Fibroblast of skin of abdomen (primary cell): ENCODE data around the gene GMDS.

Source experiments
- DNase-seq: peaks from one replicate; pipeline ENCODE4 v3.0.0-alpha.2; 2013

The GMDS gene

GRCh38 chr6:1609648-1610496, 635.5 kb downstream of the GMDS start, which contains the start of gene FOXC1:
FOXC1 (plus strand) TSS chr6:1609915; CDS start chr6:1610446, 531 bp downstream.
- DNase-seq: peak; percentile 85

DNA sequence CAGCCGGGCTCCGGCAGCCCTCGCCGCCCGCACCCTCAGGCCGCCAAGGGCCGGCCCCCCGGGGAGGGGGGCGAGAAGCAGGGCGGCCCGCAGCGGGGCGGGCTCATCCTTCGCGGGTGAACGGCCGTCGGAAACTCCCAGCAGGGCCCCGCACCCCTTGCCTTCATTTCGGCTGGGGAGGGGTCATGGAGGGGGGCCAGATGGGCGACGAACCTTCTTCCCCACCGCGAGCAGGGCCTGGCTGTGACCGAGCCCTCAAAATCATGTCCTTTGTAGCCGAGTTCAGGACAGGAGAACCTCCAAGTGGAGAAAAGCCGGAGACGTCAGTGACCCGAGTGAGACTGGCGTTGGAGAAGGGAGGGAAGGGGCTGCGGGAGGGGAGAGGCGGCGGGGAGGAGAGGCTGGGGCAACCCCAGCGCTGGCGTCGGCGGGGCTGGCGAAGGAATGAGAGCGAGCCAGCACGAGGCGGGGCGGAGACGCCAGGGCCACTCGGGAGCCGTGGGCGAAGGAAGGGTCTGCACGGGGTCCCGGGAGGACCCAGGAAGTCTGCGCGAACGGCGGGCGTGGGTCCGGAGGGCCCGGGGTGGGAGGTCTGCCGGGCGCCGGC, 636.3 kb downstream of the GMDS start:
- no peak for DNase-seq

DNA sequence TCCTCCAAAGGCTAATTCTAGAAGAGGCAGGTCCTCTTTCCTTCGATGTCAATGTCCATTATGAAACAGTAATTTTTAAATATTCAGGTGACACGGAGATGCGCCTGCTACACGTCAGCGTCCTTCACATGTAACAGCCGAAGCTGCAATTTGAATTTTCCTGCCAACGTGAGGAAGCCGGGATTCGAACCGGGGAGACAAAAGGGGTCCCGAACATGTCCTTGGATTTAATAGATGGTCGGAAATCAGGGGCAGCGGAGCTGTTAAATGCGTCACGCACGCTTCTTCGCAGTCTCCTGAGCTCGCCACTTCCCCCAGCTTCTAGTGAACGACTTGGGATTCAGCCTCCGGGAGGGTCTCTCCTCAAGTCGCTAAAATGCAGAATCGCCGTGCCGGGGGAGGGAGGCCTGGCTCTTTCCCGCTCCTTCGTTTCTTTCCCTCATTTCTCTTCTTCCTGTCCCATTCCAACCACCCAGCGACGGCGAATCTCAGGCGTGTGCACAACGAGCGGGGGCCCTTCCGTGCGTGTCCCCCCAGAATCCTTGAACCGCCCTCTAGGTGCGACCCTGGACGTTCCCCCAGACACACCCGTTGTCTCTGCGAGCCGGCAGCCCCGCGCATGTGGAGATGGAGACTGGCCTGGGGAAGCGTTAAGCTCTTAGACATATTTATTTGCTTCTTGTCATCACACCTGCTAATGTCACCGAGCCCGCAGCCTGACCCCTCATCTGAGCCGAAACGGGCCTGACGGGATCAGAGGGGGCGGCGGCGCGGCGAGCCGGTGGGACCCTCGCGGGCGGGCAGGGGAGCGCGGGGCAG, 637.0 kb downstream of the GMDS start:
- DNase-seq: no peak

DNA sequence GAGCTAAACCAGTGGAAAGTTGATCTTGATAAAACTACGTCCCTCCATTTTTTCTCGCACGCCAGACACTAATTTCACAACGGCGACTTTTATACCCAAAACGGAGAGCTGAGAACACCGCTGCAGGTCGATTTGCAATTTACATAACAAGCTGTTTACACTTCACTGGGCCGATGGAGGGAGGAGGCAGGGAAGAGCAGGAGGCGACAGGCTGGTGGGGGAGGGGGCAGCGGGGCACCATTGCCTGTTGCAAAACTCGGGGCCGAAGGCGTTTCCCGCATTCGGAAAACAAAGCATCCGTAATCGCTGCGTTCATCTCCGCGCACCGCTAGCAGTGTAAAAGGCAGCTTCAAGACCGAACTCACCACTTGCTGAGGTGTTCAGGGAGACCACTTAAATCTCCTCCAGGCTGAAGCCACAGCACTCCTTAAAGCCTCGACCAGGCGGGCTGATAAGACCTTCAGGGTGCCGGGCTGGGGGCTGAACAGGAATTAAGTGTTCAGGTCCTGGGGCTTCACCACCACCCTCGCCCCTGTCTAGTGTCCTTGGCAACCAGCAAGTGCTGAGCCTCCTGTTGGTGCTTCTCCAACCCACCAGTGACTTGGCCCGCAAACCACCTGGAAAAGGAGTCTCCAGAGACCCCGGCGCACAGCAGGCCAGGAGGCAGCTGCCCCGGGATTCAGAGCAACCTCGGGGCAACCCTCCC, 637.7 kb downstream of the GMDS start:
- no peak for DNase-seq

DNA sequence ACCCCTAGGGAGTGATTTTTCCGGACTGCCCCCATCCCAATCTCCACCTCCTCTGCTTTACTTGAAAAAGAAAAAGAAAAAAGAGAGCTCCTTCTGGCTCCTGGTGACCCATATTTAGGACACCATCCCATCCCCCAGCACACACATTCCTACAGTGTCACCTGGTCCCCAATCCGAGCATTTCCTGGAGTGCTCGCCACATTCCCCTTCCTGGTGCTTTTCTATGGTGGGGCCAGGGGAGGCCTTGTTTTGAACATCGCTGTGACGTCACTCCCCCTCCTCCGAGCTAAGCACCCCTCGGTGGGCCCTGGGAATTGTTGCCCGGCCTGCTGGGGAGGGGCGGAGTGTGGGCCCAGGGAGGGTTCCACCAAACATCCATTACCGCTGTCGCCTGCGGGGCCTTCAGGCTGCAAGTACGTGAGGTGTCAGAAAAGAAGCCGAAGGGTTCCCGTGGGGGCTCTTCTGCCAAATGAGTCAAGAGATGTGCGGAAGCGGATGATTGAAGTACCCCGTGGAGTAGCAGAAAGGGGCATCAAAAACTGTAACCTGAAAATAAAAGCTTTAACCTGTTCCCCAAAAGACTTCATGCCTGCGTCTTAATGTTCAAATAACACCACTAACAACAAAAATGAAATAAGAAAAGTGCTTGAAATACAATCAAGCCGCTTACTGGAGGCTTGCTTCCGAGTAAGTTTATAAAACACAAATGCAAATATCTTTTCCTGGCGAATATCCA, 638.5 kb downstream of the GMDS start:
- no peak for DNase-seq

DNA sequence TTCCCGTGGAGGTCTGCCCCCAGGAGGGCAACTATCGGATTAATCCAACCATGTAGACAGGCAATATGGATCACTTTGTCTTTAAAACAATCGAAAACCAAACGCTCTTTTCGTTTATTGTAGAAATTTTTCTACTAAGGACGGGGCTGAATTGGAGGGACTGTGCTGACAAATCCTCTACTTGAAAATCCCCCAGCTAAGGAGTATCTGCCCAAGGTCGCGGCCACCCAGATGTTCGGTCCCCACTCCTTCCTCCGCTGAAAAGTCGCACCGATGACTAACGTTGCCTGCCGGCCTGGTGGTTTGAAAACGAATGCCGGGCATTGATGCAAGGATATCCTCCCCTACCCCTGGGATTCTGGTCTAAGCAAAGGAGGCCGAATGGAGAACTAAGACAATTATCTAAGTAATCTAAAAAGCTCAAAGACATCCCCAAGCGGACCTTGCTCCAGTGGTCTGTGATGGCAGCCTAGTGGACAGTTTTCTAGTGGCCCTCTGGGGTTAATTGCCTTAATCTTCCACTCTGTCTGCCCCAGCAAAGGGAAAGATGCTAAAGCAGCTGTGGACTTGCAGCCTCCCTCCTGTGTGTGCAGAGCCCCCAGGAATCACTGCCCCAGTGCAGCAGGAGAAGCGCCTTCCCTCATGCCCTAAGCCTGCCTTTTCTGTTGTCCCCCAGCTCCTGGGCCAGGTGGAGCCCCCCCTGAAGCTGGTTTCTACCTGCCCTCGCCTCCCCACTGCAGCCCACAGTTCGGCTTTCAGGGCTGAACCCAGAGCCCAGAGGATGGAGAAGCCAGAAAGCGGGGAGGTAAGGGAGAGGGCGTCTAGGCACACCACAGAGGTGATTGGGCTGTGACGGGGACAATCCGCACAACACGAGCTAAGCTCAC, 639.3 kb downstream of the GMDS start:
- DNase-seq: no peak

- DNase-seq: no peak
These were observed 640.2 kb downstream of the GMDS start for GRCh38 chr6:1605004-1605892.

DNA sequence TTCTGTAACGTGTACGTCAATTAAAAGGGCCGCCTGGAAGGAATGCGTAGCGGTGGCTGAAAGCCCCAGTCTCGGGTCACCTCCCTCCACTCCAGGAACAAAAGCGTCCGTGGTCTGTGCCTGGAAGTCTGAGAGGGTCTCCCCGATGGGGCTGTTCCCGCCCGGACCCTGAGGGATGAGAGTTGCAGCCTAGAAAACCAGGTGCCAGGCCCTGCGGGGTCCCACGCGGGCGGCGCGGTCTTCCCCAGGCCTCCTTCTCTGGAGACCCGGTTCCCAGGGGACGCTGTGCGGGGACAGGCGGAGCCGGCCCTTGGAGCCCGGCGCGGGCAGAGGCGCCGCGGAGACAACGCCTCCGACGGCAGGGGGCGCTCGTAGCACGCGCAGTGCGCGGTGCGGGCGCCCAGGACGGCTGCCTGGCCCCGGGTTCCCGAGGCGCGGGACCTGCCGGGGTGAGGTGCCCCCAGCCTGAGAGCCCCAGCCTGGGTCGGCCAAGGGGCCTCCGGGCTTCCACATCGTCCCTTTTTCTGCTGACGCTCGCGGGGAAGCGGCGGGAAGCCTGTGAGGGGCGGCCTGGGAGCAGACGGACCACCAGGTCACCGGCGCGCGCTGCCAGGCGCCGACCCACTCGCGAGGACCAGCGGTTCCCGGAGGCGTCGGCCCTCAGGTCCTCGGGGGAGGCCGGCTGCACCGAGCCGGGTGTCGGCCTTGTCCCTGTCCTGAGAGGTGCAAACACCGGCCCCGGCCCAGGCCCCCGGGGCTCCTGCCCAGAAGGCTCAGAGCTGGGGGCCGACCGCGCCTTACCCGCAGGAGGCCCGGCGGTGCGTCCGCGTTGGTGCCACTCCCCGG, 641.0 kb downstream of the GMDS start:
- peak; percentile 41 for DNase-seq

- no peak for DNase-seq
These were observed 641.7 kb downstream of the GMDS start for GRCh38 chr6:1603708-1604107.

- no peak for DNase-seq
These were observed 643.2 kb downstream of the GMDS start for GRCh38 chr6:1602049-1602713.

DNA sequence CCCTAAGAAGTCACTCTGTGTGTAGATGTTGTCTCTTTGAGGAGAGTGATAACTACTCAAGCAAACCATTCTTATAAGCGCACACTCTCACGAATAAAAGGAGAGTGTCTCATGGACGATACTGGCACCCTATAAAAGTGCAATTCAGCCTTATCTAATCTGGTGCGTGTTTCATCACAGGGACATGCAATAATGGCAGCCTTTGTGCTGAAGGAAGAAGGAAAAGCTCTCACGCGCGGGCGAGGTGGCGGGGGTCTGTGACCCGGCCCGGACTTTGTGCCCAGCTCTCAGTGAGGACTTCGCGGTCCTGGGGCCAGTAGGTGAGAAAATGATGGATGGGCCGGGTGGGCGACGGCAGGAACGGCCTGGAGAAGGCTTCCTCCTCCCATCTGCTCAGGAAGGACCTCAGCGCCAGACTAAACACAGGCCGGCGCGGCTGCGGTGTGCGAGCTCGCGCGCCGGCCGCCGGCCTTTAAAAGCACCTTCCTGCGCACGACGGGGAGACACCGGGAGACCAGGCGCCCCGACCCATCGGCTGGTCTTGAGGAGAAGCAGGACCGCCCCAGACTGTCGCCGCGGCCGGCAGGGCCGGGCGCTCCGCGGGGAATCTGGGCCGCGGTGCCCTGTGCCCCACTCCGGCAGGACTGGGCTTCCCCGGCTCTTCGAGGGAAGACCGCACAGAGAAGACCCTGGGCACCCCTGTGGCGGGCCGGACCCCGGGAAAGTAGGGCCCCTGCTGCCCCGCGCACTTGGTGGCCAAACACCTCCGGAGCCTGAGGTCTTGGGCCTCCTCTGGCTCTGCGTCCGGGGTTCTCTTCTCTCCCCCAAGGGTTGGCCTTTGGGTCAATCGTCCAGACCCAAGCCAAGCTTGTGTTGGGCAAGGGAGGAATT, 644.0 kb downstream of the GMDS start:
- DNase-seq: no peak

- no peak for DNase-seq
These were observed 644.6 kb downstream of the GMDS start for GRCh38 chr6:1600764-1601157.

DNA sequence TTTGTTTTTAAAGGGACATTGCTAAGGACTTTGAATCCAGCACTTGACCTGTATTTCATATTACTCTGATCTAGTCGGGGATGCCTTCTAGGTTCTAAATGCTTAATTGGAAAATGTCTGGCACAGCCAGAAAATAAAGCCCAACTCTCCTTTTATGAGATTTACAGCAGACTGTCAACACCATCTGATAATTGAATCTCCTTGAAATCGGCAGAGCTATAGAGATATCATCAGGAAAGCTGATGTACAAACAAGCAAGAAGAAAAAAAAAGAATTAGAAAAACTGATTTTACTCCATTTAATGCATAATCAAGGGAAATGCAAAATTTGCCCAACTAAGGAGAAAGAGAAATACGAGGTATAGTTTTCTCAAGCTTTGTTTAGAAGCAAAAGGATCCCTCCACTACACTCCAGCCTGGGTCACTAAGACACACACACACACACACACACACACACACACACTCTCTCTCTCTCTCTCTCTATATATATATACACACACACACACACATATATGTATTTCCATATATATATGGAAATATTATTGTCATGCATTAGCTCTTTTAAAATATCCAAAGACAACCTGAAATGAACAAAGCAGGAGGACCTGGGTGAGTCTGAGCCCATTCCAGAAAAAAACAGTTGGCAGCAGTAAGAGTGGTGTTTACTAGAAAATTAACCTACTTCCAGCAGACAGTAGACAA, 645.2 kb downstream of the GMDS start:
- no peak for DNase-seq

DNA sequence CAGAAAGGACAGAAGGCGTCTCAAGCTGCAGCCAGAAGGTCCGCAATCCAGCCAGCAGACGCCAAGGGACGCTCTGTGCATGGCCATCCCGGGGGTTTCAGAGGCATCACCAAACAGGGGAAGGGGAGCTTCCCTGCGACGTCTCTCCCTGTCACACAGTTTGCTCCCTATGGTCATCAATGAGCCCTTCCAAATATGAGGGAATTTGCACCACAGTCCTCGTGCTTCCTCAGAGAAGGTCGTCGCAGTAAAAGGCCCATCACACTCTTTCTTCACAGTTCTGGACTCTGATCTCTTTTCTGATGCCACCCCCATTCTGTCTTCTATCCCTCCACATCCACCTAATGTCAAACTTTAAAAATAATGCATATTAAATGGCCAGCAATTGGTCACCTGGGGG, 645.9 kb downstream of the GMDS start:
- no peak for DNase-seq

DNA sequence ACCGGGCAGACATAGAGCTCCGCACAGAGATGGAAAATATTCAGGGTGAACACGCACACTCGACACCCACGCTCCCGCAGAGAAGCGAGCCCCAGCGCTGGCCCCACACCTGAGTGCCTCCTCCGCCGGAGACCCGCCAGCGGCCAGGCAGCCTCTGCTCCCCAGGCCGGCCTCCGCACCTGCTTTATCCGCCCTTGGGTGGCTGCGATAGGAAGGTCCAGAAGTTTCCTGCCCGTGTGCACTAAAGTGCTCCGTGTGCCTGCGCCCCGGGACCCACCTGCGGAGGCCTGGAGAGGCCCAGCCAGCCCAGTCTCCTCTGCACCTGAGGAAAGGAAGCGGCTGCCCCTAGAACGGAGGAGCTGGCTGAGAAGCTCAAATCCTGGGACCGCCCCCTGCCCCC, 646.5 kb downstream of the GMDS start:
- no peak for DNase-seq

- DNase-seq: no peak
These were observed 647.0 kb downstream of the GMDS start for GRCh38 chr6:1598433-1598832.

DNA sequence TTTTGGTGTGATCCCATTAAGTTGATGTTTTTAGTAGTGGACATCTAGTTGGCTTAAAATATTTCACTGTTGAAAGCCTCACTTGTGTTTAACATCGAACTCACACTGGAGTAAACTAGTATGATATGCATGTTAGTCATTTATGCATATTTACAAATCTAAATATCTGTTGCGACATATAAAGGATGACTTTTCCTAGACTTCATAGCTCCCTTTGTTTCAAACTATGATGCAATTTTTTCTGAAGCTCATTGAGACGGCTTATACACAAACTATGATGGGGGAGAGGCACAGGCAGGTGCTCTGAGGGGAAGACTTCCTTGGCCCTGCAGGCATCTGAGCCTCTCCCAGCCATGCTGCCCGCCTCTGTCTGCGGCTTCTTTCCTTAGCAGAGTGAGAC, 647.5 kb downstream of the GMDS start:
- DNase-seq: peak; percentile 42
